Fibroblast of the aortic adventitia (primary cell): ENCODE results near the gene TIMM13. TPM values are rescaled to one million over a fixed set of nuclear protein-coding genes. Genes with fewer than 3 reads are reported as not detected.
"Not testable (repeated sequence)": the region's sequence is repeated elsewhere in the genome, so short reads cannot be mapped to it uniquely, and the experiment has no call there.

ENCODE experiments used
- DNase-seq: peaks from one replicate; pipeline ENCODE4 v3.0.0-alpha.2; 2010; ENCODE audit warnings: low read depth
- H3K4me3 ChIP-seq: 2 replicates; pipeline ENCODE4 v1.5.1; 2011; ENCODE audit warnings: low read depth, mild to moderate bottlenecking, control low read depth, low read length, moderate library complexity
- total RNA-seq: library from RNA; depleted of rRNA; stranded (reverse); fragments of >200 nt; gene quantifications from 2 replicates; pipeline ENCODE4 v1.2.3, GENCODE V29; 2012; ENCODE audit warnings: low replicate concordance
- TF ChIP-seq, protein P1 (sequence below): IDR thresholded peaks from 2 replicates; pipeline ENCODE4 v1.5.1; 2011; ENCODE audit warnings: mild to moderate bottlenecking, low read length, control low read depth, inconsistent platforms; ENCODE audit not compliant: insufficient read depth

TIMM13 gene
- total RNA-seq, 1 donor, result 33.1 TPM

DNA sequence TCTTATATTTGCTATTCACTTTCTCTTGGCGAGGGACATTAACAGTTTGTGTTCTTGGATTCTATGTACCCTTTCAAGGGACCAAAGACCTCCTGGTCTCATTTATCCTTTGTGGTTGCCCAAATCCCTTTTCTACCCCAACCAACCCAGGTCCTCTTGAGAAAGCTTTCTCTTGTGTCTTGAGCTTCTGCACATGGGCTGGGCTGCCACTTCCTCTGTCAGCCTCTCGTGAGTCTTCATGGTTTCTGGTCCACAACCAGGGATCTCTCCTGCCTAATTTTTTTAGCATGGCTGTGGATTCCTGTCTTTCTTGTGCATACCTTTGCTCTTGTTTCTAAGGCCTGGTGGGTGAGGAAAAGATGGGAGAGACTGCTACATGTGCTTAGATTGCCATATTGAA lies 14.9 kb downstream of the TIMM13 start:
- no peak overlapping the region for H3K4me3 ChIP-seq
- no peak for DNase-seq
- TF ChIP-seq, protein P1, sequence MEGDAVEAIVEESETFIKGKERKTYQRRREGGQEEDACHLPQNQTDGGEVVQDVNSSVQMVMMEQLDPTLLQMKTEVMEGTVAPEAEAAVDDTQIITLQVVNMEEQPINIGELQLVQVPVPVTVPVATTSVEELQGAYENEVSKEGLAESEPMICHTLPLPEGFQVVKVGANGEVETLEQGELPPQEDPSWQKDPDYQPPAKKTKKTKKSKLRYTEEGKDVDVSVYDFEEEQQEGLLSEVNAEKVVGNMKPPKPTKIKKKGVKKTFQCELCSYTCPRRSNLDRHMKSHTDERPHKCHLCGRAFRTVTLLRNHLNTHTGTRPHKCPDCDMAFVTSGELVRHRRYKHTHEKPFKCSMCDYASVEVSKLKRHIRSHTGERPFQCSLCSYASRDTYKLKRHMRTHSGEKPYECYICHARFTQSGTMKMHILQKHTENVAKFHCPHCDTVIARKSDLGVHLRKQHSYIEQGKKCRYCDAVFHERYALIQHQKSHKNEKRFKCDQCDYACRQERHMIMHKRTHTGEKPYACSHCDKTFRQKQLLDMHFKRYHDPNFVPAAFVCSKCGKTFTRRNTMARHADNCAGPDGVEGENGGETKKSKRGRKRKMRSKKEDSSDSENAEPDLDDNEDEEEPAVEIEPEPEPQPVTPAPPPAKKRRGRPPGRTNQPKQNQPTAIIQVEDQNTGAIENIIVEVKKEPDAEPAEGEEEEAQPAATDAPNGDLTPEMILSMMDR, result no peak

DNA sequence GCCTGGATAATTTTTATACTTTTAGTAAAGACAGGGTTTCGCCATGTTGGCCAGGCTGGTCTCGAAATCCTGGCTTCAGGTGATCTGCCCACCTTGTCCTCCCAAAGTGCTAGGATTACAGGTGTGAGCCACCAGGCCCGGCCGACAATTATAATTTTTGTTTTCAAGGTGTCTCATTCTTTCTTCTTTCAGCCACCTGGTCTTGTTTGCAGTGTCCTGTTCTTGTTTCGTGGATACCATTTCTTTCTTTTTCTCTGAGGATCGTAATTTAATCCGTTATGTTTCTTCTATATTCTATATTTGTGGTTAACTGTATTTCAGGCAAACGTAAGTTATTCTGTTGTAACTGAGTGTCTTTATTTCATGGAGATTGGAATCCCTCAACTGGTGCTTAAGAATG lies 15.7 kb downstream of the TIMM13 start:
- TF ChIP-seq, protein P1, result no peak

DNA sequence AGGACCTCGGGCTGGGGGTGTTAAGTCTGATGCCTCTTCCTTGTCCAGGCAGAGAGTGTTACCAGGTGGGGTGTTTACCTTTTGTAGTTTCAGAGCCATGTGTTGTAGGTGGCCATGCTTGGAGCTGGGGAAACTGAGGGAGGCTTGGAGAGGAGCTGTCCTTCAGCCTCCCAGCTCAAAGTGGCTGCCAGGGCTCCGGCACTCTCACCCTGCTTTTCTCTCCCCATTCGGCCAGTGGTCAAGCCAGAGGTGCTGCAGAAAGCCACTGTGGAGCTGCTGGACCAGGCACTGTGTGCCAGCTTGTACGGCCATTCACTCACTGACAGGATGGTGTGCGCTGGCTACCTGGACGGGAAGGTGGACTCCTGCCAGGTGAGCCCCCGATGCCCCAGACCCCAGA lies 17.4 kb downstream of the TIMM13 start:
- TF ChIP-seq, protein P1, result no peak
- DNase-seq, result no peak
- H3K4me3 ChIP-seq, result no peak overlapping the region

More for the DNA sequence above, 15.7 kb downstream of the TIMM13 start:
- H3K4me3 ChIP-seq, result no peak overlapping the region
- no peak for DNase-seq

DNA sequence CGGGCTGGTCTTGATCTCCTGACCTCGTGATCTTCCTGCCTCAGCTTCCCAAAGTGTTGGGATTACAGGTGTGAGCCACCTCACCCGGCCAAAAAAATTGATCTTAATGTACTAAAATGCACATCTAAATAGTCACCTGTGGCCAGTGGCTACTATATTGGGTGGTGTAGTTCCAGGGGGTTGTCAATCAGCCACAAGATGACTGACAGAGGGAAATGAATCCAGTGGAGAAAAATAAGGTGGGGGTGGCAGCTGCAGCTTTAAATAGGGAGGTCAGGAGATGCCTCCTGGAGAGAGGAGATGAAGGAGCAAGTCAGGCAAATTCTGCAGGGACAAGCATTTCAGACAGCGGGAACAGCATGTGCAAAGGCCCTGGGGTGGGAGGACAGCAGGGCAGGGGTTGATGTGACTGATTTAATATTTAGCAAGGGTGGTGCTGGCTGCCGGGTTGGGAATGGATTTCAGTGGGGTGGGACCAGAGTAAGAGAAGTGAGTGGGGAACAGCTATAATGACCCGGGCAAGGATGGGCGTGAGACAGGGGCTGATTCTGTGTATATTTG lies 18.0 kb downstream of the TIMM13 start:
- no peak overlapping the region for H3K4me3 ChIP-seq
- TF ChIP-seq, protein P1, result no peak
- DNase-seq, result no peak

DNA sequence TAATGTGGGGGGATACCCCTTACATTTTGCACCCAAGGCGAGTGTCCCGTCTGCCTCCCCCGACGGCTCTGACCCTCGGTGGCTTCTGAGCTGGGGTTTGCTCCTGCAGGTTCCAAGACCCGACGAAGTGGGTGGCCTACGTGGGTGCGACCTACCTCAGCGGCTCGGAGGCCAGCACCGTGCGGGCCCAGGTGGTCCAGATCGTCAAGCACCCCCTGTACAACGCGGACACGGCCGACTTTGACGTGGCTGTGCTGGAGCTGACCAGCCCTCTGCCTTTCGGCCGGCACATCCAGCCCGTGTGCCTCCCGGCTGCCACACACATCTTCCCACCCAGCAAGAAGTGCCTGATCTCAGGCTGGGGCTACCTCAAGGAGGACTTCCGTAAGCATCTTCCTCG lies 19.1 kb downstream of the TIMM13 start:
- no peak for DNase-seq
- TF ChIP-seq, protein P1, result no peak
- H3K4me3 ChIP-seq, result no peak overlapping the region

DNA sequence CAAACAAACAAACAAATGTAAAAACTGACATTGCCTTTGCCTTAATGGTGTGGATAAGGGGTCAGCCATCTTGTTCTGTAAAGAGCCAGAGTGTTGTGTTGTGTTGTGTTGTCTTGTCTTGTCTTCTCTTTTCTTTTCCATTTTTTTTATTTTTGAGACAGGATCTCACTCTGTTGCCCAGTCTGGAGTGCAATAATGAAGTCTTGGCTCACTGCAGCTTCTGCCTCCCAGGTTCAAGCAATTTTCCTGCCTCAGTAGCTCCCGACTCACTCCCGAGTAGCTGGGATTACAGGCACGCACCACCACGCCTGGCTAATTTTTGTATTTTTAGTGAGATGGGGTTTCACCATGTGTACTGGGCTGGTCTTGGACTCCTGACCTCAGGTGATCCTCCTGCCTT lies 27.8 kb downstream of the TIMM13 start:
- no peak overlapping the region for H3K4me3 ChIP-seq
- TF ChIP-seq, protein P1, result no peak
- DNase-seq, result no peak

DNA sequence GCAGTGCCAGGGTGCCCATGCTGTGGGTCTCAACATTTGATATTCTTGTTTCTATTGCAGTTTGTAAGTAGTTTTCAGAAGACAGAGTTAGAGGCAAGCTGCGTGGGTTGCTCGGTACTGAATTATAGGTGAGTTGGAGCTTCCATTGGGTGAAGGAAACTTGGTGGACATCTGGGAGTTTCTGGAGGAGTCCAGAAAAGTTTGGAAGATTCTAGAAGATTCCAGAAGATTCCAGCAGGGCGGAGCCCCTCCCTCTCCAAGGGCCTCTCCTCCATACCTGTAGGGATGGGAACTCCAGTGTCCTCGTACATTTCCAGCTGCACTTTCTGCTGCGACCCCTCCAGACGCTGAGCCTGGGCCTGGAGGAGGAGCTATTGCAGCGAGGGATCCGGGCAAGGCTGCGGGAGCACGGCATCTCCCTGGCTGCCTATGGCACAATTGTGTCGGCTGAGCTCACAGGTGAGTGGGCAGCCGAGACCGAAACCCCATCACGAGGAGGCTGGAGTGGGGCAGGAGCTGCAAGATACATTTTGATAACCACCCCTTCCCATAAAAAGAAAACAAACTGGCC lies 28.6 kb downstream of the TIMM13 start:
- TF ChIP-seq, protein P1, result no peak
- no peak overlapping the region for H3K4me3 ChIP-seq
- DNase-seq, result no peak

DNA sequence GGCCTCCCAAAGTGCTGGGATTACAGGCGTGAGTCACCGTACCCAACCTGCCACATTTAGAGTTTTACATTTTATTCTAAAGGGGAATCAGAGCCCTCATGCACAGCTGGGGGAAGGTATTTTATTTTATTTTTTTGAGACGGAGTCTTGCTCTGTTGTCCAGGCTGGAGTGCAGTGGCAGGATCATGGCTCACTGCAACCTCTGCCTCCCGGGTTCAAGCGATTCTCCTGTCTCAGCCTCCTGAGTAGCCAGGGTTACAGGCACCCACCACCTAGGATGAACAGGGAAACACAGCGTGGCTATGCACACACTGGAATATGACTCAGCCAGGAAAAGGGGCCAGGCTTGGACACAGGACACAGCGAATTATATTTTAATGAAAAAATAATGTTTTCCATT lies 30.2 kb downstream of the TIMM13 start:
- H3K4me3 ChIP-seq, DNase-seq: not testable (repeated sequence)

DNA sequence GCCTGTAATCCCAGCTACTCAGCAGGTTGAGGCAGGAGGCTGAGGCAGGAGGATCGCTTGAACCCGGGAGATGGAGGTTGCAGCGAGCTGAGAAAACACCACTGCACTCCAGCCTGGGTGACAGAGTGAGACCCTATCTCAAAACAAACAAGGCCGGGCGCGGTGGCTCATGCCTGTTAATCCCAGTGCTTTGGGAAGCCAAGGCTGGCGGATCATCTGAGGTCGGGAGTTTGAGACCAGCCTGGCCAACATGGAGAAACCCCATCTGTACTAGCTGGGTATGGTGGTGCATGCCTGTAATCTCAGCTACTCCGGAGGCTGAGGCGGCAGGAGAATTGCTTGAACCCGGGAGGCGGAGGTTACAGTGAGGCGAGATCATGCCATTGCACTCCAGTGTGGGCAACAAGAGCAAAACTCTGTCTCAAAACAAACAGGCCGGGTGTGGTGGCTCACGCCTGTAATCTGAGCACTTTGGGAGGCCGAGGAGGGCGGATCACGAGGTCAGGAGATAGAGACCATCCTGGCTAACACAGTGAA lies 32.0 kb downstream of the TIMM13 start:
- not testable (repeated sequence) for DNase-seq, H3K4me3 ChIP-seq
